Pancreas (tissue), 10 donors: ENCODE data around the gene CTXND2. TPM values are rescaled to one million over a fixed set of nuclear protein-coding genes. Genes with fewer than 3 reads are reported as not detected.
A peak's percentile ranks its signal among the peaks of the same experiment; 100 is the strongest.

Source experiments
- ATAC-seq, 4 donors: fragments of 200-7000 bp; cut with Tn5 transposase; one replicate each; pipeline versions ENCODE4 v1.8.0 to v1.9.1; 2020; ENCODE audit warnings: mild to moderate bottlenecking in 4 of 4, moderate library complexity in 4 of 4
- DNase-seq, 6 donors: peaks; one replicate each; pipeline ENCODE4 v3.0.0-alpha.2; 2020
- FAIRE-seq: peaks from 2 replicates; lab custom pipeline; 2012; peaks lifted over from hg19 to GRCh38; lab: Jason Lieb, UNC
- H3K27ac ChIP-seq, 4 donors: fragments of 200-600 bp; sonication (generic); 1 replicate in 3 of 4; 2 replicates in 1 of 4; pipeline versions ENCODE4 v1.5.0 to v1.8.0; 2020
- H3K27me3 ChIP-seq, 4 donors: fragments of 200-600 bp; one replicate each; pipeline ENCODE4 v1.8.0; 2021
- H3K36me3 ChIP-seq, 3 donors: fragments of 200-600 bp; sonication (generic) in 1 of 3; one replicate each; pipeline versions ENCODE4 v1.5.0 to v1.8.0; 2020 to 2021
- H3K4me1 ChIP-seq, 3 donors: fragments of 200-600 bp; one replicate each; pipeline ENCODE4 v1.8.0; 2021
- H3K4me3 ChIP-seq, 4 donors: fragments of 200-600 bp; sonication (generic) in 2 of 4; one replicate each; pipeline versions ENCODE4 v1.5.0 to v1.8.0; 2020 to 2021
- H3K9me3 ChIP-seq, 4 donors: fragments of 200-600 bp; one replicate each; pipeline ENCODE4 v1.8.0; 2021
- WGBS, 2 donors: extraction: QIAGEN DNeasy Blood & Tissue Kit; methylation state at CpG; one replicate each; pipeline ENCODE4 v1.1.7; 2013; 5-methylcytosine and 5-hydroxymethylcytosine counted together
- intact Hi-C, 3 donors: fragments of 100-400 bp; cut with DNase I; formaldehyde crosslinking; loops; one replicate each; pipeline versions ENCODE4 v1.11.1 to v1.14.2; 2022
- polyA plus RNA-seq, 2 donors: library from polyadenylated mRNA; stranded (reverse); fragments of 200-250 nt; gene quantifications; one replicate each; pipeline ENCODE4 v1.2.3, GENCODE V29; 2013
- total RNA-seq, 6 donors: library from RNA; stranded (reverse); fragmentation: NEBNext Ultra II Directional in 4 of 6; extraction: Animal tissue kit (Norgen Biotek cat#: 25700) in 4 of 6; gene quantifications; one replicate each; pipeline versions ENCODE4 v1.2.1 to v1.2.4, GENCODE V29; 2021 to 2023
- TF ChIP-seq, protein P1 (sequence below), 4 donors: fragments of 200-600 bp; sonication (generic) in 3 of 4; IDR thresholded peaks; one replicate each; pipeline versions ENCODE4 v1.5.0 to v1.8.0; 2021; ENCODE audit warnings: antibody characterized with exemption in 4 of 4
- donor health status: healthy with polysubstance abuse.
- donor health status: DM: no; HTN: no; CAD: no; lungs with moderate emphysema.
- donor health status: DM: no; HTN: no; CAD: no.
- donor health status: control.
- donor health status: control.
- donor health status: Bipolar disorder and iron deficiency.
- donor health status: DM: yes; HTN: yes; CAD: no.
- donor health status: DM: no; HTN: no; CAD: no.
- donor health status: DM: no; HTN: no; CAD: no.
- donor health status: DM: yes; HTN: yes; CAD: no.

CTXND2 gene
- total and polyA plus RNA-seq, 8 donors = not detected

DNA sequence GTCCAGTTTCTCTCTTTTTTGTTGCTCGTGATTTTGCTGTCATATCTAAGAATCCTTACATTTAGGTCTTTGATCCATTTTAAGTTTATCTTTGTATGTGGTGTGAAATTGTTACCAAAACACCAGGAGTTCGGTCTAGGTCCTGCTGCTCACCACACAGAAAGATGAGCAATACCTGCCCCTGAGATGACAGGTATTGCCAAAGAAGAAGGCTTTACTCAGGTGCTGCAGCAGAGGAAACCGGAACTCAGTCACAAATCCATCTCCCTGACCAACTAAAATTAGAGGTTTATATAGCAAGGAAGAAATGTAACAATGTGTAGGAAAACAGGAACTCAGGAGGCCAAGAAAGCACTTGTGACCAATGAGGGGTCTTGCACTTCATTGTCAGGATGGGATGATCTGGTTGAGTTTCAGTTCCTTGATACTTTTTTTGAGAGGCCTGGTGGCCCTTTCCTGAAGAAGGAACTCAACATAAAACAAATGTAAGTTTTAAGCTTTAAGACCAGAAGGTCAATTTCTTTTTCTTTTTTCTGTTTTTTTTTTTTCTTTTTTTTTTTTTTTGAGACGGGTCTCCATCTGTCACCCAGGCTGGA, 22.7 kb downstream of the CTXND2 start:
- Histone ChIP-seq H3K27me3 (no peaks in the 10 kb centered on the region), H3K9me3 (no peaks in the 10 kb centered on the region), H3K4me1 (no peaks in the 10 kb centered on the region), H3K27ac (no peak overlapping the region), H3K36me3 (no peaks in the 10 kb centered on the region), H3K4me3 (no peak overlapping the region)
- ATAC-seq (no peak), FAIRE-seq (no peak), DNase-seq (no peak)
- WGBS, 2 donors = 91 to 93% methylated on average over 3 to 4 of the region's 4 CpGs
- TF ChIP-seq, protein P1, sequence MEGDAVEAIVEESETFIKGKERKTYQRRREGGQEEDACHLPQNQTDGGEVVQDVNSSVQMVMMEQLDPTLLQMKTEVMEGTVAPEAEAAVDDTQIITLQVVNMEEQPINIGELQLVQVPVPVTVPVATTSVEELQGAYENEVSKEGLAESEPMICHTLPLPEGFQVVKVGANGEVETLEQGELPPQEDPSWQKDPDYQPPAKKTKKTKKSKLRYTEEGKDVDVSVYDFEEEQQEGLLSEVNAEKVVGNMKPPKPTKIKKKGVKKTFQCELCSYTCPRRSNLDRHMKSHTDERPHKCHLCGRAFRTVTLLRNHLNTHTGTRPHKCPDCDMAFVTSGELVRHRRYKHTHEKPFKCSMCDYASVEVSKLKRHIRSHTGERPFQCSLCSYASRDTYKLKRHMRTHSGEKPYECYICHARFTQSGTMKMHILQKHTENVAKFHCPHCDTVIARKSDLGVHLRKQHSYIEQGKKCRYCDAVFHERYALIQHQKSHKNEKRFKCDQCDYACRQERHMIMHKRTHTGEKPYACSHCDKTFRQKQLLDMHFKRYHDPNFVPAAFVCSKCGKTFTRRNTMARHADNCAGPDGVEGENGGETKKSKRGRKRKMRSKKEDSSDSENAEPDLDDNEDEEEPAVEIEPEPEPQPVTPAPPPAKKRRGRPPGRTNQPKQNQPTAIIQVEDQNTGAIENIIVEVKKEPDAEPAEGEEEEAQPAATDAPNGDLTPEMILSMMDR (IDR thresholded peaks at IDR 0.05) = no peak
- intact Hi-C loops = no loop called here

DNA sequence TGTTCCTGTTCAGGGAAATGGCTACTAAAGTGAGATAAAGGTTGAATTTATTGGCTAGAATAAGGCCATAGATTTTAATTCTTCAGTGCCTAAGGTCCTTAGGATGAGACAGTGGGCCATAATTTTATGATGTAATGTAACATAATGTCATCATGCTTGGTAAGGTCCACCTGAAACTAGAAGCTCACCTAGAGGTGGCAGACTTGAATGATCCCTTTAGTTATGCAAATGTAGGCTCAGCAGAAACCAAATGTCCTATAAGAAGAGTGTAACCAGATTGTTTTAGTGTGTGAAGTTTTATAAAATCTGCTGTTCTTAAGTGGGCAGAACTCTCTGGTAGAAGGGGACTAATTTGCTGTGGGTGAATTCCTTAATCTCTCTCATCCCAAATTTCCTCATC, 25.7 kb downstream of the CTXND2 start:
- Histone ChIP-seq H3K36me3 (no peaks in the 10 kb centered on the region), H3K27me3 (no peaks in the 10 kb centered on the region), H3K27ac (no peak overlapping the region), H3K4me3 (no peak overlapping the region), H3K4me1 (no peaks in the 10 kb centered on the region), H3K9me3 (no peaks in the 10 kb centered on the region)
- DNase-seq (no peak), ATAC-seq (no peak), FAIRE-seq (no peak)
- intact Hi-C loops = no loop called here
- TF ChIP-seq, protein P1 (IDR thresholded peaks at IDR 0.05) = no peak

DNA sequence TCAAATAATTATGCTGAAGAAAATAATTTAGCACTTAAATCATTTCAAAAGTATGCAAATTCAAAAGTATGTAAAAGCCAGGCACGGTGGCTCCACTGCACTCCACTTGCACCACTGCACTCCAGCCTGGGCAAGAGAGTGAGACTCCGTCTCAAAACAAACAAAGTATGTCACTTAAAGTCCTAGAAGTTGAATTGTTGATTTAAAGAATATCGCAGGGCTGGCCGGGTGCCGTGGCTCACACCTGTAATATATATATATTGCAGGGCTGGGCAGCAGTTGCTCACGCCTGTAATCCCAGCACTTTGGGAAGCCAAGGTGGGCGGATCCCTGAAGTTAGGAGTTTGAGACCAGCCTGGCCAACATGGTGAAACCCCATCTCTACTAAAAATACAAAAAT, 30.5 kb downstream of the CTXND2 start:
- DNase-seq (no peak), ATAC-seq (no peak), FAIRE-seq (no peak)
- no peaks in the 10 kb centered on the region for H3K9me3 ChIP-seq
- H3K27ac ChIP-seq = no peak overlapping the region
- H3K27me3 ChIP-seq = no peaks in the 10 kb centered on the region
- 58 to 67% methylated on average over 7 of the region's 7 CpGs for WGBS, 2 donors
- no peaks in the 10 kb centered on the region for H3K4me1 ChIP-seq
- TF ChIP-seq, protein P1 (IDR thresholded peaks at IDR 0.05) = no peak
- no peaks in the 10 kb centered on the region for H3K36me3 ChIP-seq
- intact Hi-C loops = no loop called here
- no peak overlapping the region for H3K4me3 ChIP-seq

DNA sequence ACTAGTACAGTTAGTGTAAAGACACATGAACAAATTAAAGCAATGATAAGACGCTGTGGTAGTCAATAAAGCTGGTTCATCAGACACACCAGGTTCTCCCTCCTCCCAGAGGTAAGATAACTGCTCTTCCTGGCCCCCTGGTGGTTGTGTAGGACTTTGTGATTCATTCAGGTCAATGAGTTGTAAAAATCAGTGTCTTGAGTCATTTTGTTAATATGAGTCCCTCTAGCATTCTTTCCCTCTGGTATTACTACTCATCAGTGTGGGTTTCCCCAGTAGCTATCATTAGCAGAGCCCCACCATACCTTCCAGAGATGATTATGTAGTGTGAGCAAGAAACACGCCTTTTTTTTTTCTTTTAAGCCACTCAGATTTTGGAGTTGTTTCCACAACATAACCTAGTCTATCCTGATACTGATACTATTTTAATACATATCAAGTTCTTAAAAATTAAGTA, 35.6 kb downstream of the CTXND2 start:
- WGBS, 2 donors = 46% methylated on average over 2 of the region's 2 CpGs
- ATAC-seq = peak in 3 of 4 donors; percentile 49 to 59 (median 54)
- no peaks in the 10 kb centered on the region for H3K27me3 ChIP-seq
- TF ChIP-seq, protein P1 (IDR thresholded peaks at IDR 0.05) = peak; percentile 44 to 71 (median 60)
- H3K27ac ChIP-seq = no peak overlapping the region
- no peaks in the 10 kb centered on the region for H3K36me3 ChIP-seq
- no peaks in the 10 kb centered on the region for H3K9me3 ChIP-seq
- no peak overlapping the region for H3K4me3 ChIP-seq
- peak; percentile 41 for FAIRE-seq
- intact Hi-C loops = no loop called here
- H3K4me1 ChIP-seq = peaks cover 0 to 7% (median 0%) of the 10 kb centered on the region in 3 donors
- peak in 4 of 6 donors; percentile 53 to 70 (median 62) for DNase-seq

DNA sequence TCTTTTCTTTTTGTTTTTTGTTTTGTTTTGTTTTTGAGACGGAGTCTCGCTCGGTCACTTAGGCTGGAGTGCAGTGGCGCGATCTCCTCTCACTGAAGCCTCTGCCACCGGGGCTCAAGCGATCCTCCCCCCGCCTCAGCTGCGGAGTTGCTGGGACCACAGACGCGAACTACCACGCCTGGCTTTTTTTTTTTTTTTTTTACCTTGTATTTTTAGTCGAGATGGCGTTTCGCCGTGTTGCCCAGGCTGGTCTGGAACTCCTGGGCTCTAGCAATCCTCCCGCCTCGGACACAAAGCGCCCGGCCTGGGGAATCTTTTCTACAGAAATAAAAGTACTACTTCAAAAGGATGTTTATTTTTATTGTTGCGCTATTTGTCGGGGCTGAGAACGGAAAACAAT, 38.1 kb downstream of the CTXND2 start:
- TF ChIP-seq, protein P1 (IDR thresholded peaks at IDR 0.05) = no peak
- peaks cover 0 to 7% (median 0%) of the 10 kb centered on the region in 3 donors for H3K4me1 ChIP-seq
- peak overlapping the region in 2 of 4 donors; percentile 33 to 59 for H3K4me3 ChIP-seq
- intact Hi-C loops = no loop called here
- no peak for ATAC-seq
- H3K36me3 ChIP-seq = peaks cover 0 to 11% (median 0%) of the 10 kb centered on the region in 3 donors
- peak overlapping the region in 1 of 4 donors; percentile 79 for H3K27ac ChIP-seq
- no peaks in the 10 kb centered on the region for H3K27me3 ChIP-seq
- DNase-seq = peak in 1 of 6 donors; percentile 26
- no peak for FAIRE-seq
- H3K9me3 ChIP-seq = no peaks in the 10 kb centered on the region
- 66 to 74% methylated on average over 23 of the region's 23 CpGs for WGBS, 2 donors
